K562 (cell line): Measurements from ENCODE around the gene FOXA3. TPM values are rescaled to one million over a fixed set of nuclear protein-coding genes. Genes with fewer than 3 reads are reported as not detected.

Source experiments
- C11orf30 ChIP-seq: fragments of 450-650 bp; IDR thresholded peaks from 2 replicates; pipeline ENCODE4 v1.6.1; 2016; ENCODE audit warnings: low read depth, mild to moderate bottlenecking
- CEBPG ChIP-seq, 3 experiments: fragments of 200-800 bp in 1 of 3; sonication (Bioruptor generic) in 1 of 3; sonication (generic) in 1 of 3; formaldehyde crosslinking in 1 of 3; IDR thresholded peaks in 2 of 3; conservative IDR thresholded peaks in 1 of 3; 2 replicates each; pipeline versions ENCODE4 v1.6.1 to v1.8.0; 2016 to 2022; ENCODE audit warnings: missing compliant biosample characterization in 2 of 3, missing genetic modification characterization in 2 of 3, mild to moderate bottlenecking in 1 of 3, missing genetic modification reagents in 1 of 3
- DMBX1 ChIP-seq: fragments of 250-450 bp; sonication (Bioruptor Pico); IDR thresholded peaks from 2 replicates; pipeline ENCODE4 v1.8.0; 2022; ENCODE audit warnings: inconsistent platforms, mild to moderate bottlenecking, moderate library complexity, borderline replicate concordance
- ELF2 ChIP-seq: fragments of 250-450 bp; sonication (Bioruptor Pico); IDR thresholded peaks from 2 replicates; pipeline ENCODE4 v1.5.0; 2021; ENCODE audit warnings: mild to moderate bottlenecking
- ESRRA ChIP-seq: fragments of 450-650 bp; IDR thresholded peaks from 2 replicates; pipeline ENCODE4 v1.6.1; 2014; ENCODE audit warnings: low read depth, mild to moderate bottlenecking, moderate library complexity, borderline replicate concordance
- FOXK2 ChIP-seq, 2 experiments: fragments of 450-650 bp; IDR thresholded peaks in 1 of 2; conservative IDR thresholded peaks in 1 of 2; 2 replicates each; pipeline ENCODE4 v1.6.1; 2016; ENCODE audit warnings: low read depth in 2 of 2, mild to moderate bottlenecking in 1 of 2
- HMG20A ChIP-seq: fragments of 450-650 bp; formaldehyde crosslinking; conservative IDR thresholded peaks from 2 replicates; pipeline ENCODE4 v1.4.0; 2020; ENCODE audit warnings: mild to moderate bottlenecking, mixed read lengths
- MEF2D ChIP-seq: conservative IDR thresholded peaks from 2 replicates; pipeline ENCODE4 v1.6.1; 2016; ENCODE audit warnings: low read depth, missing genetic modification characterization, missing compliant biosample characterization
- NFXL1 ChIP-seq: fragments of 450-650 bp; formaldehyde crosslinking; IDR thresholded peaks from 2 replicates; pipeline ENCODE4 v1.4.0; 2021; ENCODE audit warnings: mild to moderate bottlenecking
- POLR3A ChIP-seq: IDR thresholded peaks from 2 replicates; pipeline ENCODE4 v1.6.1; 2011; ENCODE audit warnings: borderline replicate concordance, mild to moderate bottlenecking, moderate library complexity; ENCODE audit not compliant: insufficient read length, insufficient read depth; ENCODE audit errors: extremely low read depth
- PRDM10 ChIP-seq: fragments of 450-650 bp; IDR thresholded peaks from 2 replicates; pipeline ENCODE4 v1.6.1; 2018; ENCODE audit not compliant: partially characterized antibody
- PRPF4 ChIP-seq: fragments of 200-400 bp; formaldehyde crosslinking; IDR thresholded peaks from one replicate; pipeline ENCODE4 v1.6.1; 2017; ENCODE audit warnings: low read length, low read depth, mild to moderate bottlenecking; ENCODE audit not compliant: insufficient read depth, poor library complexity, severe bottlenecking
- RAD51 ChIP-seq: fragments of 450-650 bp; IDR thresholded peaks from 2 replicates; pipeline ENCODE4 v1.7.1; 2016; ENCODE audit warnings: low read depth, mild to moderate bottlenecking, borderline replicate concordance
- RCOR1 ChIP-seq, 2 experiments: IDR thresholded peaks; 2 replicates each; pipeline ENCODE4 v1.6.1; 2012; ENCODE audit warnings: low read depth in 2 of 2, low read length in 2 of 2, borderline replicate concordance in 1 of 2, improper control_type of control experiment in 1 of 2
- SAFB2 ChIP-seq: fragments of 200-400 bp; formaldehyde crosslinking; IDR thresholded peaks from 2 replicates; pipeline ENCODE4 v1.6.1; 2018; ENCODE audit warnings: borderline replicate concordance, low read length, low read depth, moderate library complexity; ENCODE audit not compliant: severe bottlenecking
- TCF3 ChIP-seq: sonication (generic); formaldehyde crosslinking; IDR thresholded peaks from 2 replicates; pipeline ENCODE4 v1.4.0; 2020; ENCODE audit warnings: mild to moderate bottlenecking, missing genetic modification reagents
- ZBTB5 ChIP-seq: fragments of 450-650 bp; IDR thresholded peaks from 2 replicates; pipeline ENCODE4 v1.6.1; 2017; ENCODE audit warnings: antibody characterized with exemption
- ZBTB9 ChIP-seq: fragments of 450-650 bp; formaldehyde crosslinking; IDR thresholded peaks from 2 replicates; pipeline ENCODE4 v1.4.0; 2020; ENCODE audit warnings: mild to moderate bottlenecking, moderate library complexity
- ZNF717 ChIP-seq: fragments of 250-450 bp; sonication (Bioruptor Pico); IDR thresholded peaks from 2 replicates; pipeline ENCODE4 v1.5.0; 2021
- polyA plus RNA-seq, 8 experiments: library from polyadenylated mRNA; depleted of rRNA in 4 of 8; stranded (reverse) in 5 of 8; unstranded in 3 of 8; fragments of >200 nt; fragmentation: Nextera tagmentation in 2 of 8; fragmentation: Illumina TruSeq in 1 of 8; extraction: Ambion mirVana in 2 of 8; extraction: Trizol in 1 of 8; gene quantifications; 2 replicates each; pipeline versions ENCODE4 v1.2.1 to v1.2.3, GENCODE V29; 2011 to 2014; ENCODE audit warnings: inconsistent platforms in 1 of 8, missing spikeins in 1 of 8
- total RNA-seq, 7 experiments: library from RNA; depleted of rRNA in 6 of 7; stranded (reverse); fragments of >200 nt in 6 of 7; fragmentation: Illumina TruSeq in 2 of 7; extraction: Trizol in 2 of 7; gene quantifications; 2 replicates each; pipeline versions ENCODE4 v1.2.1 to v1.2.3, GENCODE V29; 2011 to 2021; ENCODE audit warnings: low replicate concordance in 1 of 7

Gene FOXA3
- total and polyA plus RNA-seq, 9 of the 15 experiments (the other 6 are each of a cell fraction or from before 2014, with no cell fraction given) = 1.3 to 15.5 (median 4.7) TPM

- TF ChIP-seq ZBTB9 (CRISPR knock-in tag) (peak; percentile 22; the same call in 1 of the 2 replicates), C11orf30 (no peak), CEBPG (CRISPR knock-in tag; IDR thresholded peaks at IDR 0.05) (no peak), CEBPG (tag; conservative IDR thresholded peaks at IDR 0.05 in 1 of 2, IDR thresholded peaks at IDR 0.05 in 1 of 2) (no peak), ZNF717 (CRISPR knock-in tag) (no peak), DMBX1 (no peak), PRPF4 (no peak), ELF2 (CRISPR knock-in tag) (no peak), TCF3 (CRISPR knock-in tag) (no peak), MEF2D (tag) (no peak), PRDM10 (peak; percentile 32), SAFB2 (no peak), ZBTB5 (no peak), RCOR1 (IDR thresholded peaks at IDR 0.05; ENCODE audit: borderline replicate concordance in 1 of 2, low read depth in 2 of 2, low read length in 2 of 2) (peak; percentile 27 to 95; a peak in 2 of 4 replicates), ESRRA (0 out of 2 replicates have a peak, but pooled peaks have one; percentile 20), FOXK2 (conservative IDR thresholded peaks at IDR 0.05 in 1 of 2, IDR thresholded peaks at IDR 0.05 in 1 of 2; ENCODE audit: low read depth in 2 of 2) (no peak), HMG20A (CRISPR knock-in tag) (no peak), POLR3A (no peak), RAD51 (no peak), NFXL1 (no peak)
These were observed 38.8 kb downstream of the FOXA3 start (continued) for GRCh38 chr19:45902651-45903625.
